ENCODE results near the gene OR51L1.
"Not testable (repeated sequence)": the region's sequence is repeated elsewhere in the genome, so short reads cannot be mapped to it uniquely, and the experiment has no call there.

Gene OR51L1, protein sequence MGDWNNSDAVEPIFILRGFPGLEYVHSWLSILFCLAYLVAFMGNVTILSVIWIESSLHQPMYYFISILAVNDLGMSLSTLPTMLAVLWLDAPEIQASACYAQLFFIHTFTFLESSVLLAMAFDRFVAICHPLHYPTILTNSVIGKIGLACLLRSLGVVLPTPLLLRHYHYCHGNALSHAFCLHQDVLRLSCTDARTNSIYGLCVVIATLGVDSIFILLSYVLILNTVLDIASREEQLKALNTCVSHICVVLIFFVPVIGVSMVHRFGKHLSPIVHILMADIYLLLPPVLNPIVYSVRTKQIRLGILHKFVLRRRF

DNA sequence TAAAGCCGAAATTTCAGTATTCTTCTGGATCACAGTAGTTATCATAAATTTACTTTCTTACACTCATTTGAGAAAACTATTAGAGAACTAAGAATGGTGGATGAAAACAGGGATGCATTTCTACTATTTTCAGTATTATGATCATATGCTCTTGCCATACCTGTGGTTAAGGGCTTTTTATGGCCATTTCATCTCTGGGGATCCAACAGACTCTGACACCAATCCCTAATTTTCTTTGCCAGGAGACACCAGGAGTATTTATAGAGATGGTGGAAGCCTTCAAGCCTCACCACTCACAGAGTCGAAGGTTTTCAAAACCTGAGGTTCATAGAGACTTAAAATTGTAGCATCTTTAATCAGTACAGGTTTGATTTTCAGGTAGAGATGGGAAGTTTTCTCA lies at the start of gene OR51L1:
TSS of gene OR51L1 (plus strand) at position 301 of the 400 bp plus-strand sequence. CDS start 4,132 bp downstream, outside the sequence.
- no peak for DNase-seq

DNA sequence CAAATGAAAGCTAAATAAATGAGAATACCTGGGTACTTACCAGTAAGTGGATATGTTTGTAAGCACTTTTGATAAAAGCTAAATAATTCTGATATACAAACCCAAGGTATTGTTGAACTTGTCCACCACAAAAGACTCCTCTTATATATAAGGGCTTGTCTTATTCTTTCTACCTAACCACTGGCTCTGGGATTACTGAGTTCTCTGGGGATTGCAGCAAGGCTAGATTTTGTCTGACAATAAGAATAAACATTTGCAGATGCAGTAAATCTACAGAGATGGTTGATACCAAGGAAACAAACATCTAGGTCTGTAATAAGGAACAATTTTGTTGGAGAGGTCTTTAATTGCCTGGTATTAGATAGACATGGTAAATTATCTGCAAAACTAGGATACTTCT lies 47.1 kb upstream of the OR51L1 start, which contains the start of gene OR51A4:
TSS of gene OR51A4 (minus strand) at position 101 of the 400 bp plus-strand sequence. CDS start 505 bp downstream, outside the sequence.
- DNase-seq, result no peak

DNA sequence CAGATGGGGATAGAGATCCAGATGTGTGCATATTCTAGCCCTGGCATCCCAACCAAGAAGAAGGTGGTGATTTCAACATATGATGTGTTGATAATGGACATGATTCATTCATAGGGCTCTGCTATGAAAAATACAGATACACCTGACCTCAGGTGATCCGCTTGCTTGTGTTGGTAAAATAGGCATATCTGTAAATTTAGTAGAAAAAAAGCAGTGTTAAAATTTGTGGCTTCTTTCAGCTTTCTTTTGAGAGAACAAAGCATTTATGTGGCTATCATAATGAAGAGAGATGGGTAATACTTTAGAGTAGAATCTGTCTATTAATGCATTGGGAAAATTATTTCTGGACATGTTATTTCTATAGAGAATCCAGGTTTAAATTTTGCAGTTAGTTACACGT lies 39.0 kb upstream of the OR51L1 start, which contains the start of gene OR51A2:
TSS of gene OR51A2 (minus strand) at position 101 of the 400 bp plus-strand sequence. CDS start at position 101, 0 bp downstream.
- not testable (repeated sequence) for DNase-seq

DNA sequence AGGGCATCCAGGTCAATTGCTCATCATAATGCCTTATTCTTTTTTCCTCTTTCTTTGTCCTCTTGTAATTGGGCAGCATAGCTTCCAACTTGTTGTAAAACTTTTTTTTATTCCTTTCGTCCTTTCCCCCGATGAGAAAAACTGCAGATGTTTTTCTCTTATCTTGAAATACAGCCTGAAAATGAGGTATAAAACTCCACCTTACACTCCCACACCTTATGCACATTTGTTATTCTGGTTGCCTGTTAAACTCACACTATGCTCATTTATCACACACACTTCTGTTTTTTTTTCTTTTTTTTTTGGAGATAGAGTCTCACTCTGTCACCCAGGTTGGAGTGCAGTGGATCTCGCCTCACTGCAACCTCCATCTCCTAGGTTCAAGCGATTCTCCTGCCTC lies 37.3 kb upstream of the OR51L1 start:
- no peak for DNase-seq

DNA sequence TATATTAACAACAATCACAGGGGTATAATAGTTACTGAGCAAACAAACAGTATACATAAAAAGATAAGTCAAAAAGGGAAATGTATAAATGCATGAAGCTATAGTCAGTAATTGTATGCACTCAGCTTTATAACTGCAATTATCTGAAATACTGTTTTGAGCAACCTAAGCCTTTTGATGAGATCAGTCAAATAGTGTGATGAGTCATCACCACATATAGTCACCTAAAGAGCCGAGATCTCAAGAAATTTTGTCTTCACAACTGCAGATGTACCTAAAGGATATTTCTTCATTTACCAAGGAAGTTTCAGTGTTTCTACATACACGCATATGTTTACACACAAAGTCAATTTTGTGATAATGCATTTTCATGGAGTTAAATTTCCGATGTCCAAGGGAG lies 33.8 kb upstream of the OR51L1 start:
- no peak for DNase-seq

DNA sequence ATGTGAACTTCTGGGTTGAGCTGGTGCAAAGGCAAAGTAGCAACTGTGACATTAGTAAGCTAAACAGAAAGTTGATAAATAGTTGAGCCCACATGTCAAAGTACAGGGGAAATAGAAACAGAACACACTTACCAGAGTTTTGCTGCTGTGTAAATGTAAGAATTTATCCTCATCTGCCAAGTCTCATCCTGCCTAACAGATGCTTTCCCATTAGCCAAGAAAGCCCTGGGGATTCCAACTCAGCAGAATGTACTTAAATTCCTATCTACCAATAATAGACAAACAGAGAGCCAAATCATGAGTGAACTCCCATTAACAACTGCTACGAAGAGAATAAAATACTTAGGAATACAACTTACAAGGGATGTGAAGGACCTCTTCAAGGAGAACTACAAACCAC lies 31.8 kb upstream of the OR51L1 start:
- no peak for DNase-seq

DNA sequence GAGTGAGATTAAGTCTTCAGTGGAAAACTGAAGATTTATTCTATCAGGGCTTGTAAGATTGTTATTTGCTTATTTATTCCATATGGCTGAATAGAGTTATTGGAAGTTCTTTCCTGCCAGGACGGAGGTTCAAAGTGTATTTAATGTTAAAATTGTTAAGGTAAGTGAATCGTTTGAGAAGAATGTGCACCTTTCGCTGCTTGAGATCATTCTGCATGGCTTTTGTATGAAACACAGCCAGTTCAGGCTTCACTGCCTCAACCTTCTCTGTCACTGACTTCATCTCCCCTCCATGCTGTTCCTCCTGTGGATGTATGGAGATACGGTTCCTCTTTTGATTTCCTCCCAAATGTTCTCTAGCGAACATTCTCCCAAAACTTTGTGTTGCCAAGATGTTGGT lies 19.2 kb upstream of the OR51L1 start:
- DNase-seq, result no peak

DNA sequence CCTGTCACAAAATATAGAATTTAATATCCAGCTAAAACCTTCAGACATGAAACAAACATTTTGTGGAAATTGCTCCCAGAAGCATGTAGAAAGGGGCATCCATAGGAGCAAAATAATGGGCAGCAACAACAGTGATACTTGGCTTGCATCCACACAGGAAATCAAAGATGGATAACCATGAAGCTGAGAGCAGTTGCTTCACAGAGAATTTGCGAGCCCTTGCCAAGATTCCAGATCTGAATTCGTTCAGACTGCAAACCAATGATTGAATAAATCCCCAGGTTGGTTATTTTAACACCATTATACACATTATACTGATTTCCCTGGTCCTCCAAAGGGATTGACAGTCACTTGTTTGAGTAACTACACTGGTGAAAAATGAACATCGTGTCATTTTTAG lies 15.6 kb upstream of the OR51L1 start:
- no peak for DNase-seq

DNA sequence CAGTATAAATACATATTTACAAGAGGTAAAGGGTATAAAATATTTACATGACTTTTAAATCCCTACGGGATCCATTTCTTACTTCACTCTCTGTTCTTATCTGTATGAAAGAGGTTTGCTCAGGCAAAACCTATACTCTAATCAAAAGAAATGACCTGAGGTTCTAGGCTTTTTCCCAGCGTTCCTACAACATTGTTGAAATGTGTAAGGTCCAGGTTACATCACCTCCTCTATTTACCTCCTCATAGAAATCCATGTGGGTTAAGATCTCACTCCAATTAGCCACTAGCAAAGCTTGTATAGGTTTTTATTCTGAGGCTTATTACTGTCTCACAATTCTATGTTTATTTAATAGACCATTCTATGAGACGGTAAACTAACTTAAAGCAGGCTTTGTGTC lies 12.0 kb upstream of the OR51L1 start:
- DNase-seq, result no peak

DNA sequence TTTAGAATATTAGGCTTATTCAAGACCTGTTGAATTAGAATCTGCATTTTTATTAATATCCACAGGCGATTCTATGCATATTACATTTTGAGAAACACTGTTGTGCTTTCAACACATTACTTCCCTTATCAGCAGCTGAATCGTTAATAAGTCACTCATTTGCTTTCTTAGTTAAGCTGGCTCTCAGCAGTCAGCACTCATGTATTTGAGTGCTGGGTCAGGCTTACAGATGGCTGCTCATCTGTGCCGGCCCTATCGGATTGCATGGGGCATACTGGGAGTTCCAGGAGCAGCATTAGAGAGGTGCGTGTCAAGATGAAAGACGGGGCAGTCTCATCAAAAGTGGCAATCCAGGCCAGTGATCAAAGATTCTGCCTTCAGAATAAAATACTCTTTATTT lies 10.8 kb upstream of the OR51L1 start:
- DNase-seq, result no peak

DNA sequence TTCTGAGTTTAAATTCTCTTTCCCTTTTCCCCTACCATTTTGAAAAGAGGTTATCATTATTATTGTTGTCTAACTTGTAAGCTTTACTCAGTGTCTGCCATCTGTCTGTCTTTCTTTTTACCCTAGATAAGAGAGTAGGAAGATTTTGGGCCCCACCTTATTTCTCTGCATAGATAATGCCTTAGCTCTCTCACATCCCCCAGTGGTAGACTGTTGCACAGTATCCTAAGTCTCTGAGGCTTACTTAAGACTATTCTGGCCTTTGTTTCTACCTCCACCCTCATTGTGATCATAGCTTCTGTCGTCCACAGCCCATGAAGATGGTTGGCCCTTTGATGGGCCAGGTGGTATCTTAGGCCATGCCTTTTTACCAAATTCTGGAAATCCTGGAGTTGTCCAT lies 3.6 kb upstream of the OR51L1 start:
- peak; percentile 7 for DNase-seq

DNA sequence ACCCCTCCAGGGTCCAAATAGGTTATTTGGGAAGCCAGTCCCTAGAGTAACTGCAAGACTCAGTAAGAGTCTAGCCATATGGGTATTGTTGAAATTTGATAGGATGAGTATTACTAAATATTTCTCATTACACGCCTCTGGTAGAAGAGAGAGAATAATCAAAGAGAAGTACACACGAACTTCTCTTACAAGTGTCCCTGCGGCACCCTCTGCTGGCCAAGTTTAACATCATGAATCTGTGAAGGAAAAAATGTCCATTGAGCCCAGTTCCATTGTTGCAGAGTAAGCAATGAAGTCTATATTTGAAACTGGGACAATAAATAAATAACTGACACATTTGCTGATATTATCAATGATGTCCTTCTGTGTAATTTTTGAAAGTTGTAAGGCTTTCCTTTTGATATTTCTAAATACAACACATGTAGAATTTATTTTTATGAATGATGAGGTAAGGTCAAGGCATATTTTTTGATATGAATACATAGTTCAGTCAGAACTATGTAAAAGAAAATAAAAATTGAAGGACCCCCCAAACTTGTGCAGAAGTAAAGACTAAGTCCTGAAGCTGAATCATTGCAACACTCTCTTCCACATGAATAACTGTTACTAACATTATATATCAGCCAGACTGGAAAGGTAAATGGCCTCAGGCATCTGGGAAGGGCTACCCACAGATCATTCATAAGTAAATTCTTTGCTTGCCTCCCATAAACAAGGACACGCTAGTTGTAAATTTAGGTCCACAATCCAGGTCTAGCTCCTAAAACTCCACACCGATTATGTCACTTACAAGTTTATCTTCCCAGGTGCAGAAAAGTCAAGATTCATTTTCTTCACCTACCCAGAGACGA lies 10.0 kb downstream of the OR51L1 start:
- DNase-seq, result peak; percentile 53

DNA sequence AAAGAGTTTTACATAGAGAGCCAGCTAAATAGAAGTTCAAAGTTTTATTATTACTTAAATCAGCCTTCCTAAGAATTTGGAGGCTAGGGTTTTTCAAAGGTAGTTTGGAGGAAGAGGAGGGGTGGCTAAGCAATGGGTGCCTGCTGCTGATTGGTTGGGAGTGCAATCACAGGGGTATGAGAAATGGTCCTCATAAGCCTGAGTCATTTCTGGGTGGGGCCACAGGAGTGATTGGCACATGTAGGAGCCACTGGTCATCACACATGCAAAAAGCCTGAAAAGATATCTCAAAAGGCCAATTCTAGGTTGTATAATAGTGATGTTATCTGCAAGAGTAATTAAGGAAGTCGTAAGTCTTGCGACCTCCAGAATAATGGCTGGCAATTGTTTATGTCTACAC lies 12.9 kb downstream of the OR51L1 start:
- DNase-seq, result no peak

DNA sequence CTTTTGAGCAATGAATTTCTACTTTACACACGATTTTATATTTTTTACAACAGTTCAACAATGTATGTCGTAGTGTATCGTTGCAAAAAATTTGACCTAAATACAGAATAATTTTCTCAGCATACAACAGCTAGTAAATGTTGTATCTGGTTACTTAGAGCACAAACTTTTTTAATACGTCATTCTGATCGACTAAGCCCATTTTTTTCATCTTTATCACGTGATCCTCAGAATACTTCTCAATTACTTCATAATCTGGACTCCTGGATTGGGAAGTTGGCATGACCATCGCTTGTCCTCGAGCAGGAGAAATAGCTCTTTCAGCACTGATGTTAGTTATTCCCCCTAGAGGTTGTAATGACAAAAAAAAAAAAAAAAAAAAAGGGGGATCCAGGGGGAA lies 16.6 kb downstream of the OR51L1 start:
- no peak for DNase-seq

DNA sequence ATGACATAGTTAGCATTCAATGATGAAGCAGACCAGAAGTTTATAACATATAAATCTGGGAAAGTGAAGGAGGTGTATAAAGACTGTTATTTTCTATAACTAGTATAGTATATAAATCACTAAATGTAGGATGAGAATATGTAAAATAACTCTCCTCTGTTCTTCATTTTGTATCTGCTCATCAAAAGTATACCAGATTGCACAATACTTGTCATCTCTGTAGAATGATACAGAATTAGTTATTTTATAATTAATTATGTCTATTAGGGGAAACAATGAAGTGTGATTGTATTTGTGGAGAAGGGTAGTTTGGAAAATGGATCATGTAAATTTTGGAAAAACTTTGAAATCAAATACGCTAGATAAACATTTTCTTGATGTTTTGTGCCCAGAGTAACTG lies 18.4 kb downstream of the OR51L1 start:
- DNase-seq, result no peak

DNA sequence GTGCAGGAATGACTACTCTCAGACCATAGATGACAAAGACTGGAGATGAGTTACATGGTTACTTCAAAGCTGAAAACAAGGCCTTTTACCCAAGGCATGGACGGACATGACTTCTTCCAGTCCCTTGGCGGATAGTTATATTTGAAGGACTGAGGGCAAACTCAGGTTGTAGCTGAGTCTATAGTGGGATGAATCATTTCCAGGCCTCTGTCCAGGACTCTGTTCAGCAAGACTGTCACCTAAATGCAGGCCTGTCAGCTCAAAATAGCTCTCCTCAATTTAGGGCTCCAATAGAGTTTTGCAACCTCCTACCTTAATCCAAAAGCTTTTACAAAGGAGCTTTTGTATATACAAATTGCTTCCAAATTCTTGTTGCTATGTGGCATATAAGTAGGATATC lies 27.3 kb downstream of the OR51L1 start:
- DNase-seq, result no peak

DNA sequence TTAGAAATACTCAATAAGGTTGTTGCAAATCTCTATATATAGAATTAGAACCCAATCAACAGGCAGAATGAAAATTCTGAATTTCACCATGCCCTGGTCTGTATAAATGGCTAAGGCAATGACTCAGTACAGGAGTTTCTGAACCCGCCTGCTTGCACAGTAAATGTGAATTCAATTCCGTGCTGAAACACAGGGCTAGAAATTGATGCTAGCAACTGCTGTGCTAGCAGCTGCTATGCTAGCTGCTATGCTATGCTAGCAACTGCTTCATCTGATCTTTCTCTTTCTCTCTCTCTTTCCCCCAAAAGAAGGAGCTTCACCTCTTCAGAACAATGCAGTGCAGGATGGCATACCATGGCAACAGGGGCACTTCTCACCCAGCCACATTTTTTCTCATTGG lies 42.0 kb downstream of the OR51L1 start:
- DNase-seq, result no peak

DNA sequence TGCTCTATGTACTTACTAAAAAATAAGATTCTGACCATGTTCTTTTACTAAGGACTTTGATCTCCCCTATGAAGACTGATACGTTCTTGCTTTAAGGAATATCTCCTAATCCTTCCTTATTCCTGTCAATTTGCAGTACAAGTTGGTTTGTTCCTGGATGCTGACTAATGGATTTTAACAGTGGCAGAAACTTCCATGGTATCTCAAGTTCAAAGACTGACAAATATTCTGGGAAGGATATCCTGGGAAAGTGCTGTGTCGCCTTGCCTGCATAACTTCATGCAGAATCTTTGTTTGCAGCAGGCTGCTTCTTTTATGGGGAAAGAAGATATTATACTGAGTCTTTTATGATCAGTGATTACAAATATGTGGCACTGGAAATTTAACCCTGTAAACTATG lies 43.3 kb downstream of the OR51L1 start:
- DNase-seq, result no peak

DNA sequence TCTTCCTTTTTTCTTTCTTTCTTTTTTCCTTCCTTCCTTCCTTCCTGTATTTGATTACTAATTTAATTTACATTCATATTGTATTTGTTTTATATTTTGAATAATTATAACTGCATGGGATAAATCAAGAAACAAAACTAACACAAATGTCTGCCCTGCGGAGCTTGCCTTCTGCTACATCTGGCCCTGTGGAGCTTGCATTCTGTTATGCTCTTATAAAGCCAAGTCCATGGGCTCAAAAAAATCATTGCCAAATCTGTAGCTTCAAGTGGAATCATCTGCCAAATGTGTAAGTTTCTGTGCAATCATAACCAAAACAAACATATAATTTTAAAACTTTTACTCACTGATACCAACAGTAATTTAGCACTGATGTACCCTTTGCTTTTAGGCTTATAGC lies 43.7 kb downstream of the OR51L1 start:
- no peak for DNase-seq

DNA sequence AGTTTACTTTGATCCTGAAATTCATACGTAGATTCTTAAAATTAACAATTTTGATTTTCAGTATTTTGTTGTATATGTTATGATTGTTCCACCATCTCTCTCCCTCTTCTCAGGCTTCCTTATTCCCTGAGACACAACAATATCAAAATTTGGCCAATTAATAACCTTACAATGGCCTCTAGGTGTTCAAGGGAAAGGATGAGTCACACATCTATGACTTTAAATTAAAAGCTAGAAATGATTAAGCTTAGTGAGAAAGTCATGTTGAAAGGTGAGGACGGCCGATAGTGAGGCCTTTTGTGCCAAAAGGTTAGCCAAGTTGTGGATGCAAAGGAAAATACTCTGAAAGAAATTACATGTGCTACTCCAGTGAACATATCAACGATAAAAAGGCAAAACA lies 46.2 kb downstream of the OR51L1 start:
- no peak for DNase-seq

DNA sequence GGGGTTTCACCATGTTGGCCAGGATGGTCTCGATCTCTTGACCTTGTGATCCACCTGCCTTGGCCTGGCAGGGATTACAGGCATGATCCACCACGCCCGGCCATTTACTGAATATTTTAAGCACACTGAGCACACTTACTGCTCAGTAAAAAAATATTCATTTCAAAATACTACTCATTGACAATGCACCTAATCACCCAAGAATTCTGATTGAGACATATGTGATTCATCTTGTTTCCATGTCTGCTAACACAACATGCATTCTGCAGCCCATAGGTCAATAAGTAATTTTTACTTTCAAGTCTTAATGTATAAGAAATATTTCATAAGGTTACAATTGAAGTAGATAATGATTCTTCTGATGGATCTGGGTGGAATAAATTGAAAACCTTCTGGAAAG lies 47.4 kb downstream of the OR51L1 start:
- peak; percentile 55 for DNase-seq

DNA sequence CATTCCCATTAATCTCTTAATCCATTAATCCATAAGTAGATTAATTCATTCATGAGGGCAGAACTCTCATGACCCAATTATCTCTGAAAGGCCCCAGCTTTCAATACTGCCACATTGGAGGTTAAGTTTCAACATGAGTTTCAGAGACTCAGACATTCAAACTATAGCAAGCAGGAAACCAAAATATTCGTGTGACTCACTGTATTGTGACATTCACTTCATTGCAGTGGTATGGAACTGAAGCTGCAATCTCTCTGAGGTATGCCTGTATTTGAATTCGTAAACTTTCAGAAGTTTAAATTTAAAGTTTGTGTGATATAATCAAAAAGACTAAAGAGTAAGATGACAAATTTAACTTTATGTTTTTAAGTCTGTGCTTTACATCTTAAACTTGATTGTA lies 48.7 kb downstream of the OR51L1 start:
- peak; percentile 61 for DNase-seq

DNA sequence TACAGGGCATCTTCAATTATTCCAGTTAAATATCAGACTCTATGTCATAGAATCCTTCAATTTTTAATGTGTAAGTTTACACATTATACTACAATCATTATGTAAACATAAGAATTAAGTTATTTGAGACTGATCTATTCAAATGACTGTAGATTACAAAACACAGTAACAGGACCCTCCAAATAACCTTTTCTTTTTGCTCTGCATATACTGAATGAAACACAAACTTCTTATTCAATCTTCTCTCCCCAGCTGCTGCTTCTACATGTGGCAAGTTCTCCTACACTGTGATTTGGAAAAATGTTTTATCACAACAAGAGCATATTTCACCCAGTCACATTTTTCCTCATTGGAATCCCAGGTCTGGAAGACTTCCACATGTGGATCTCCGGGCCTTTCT lies 51.6 kb downstream of the OR51L1 start, which contains the start of gene OR52J3:
TSS of gene OR52J3 (plus strand) at position 301 of the 400 bp plus-strand sequence. CDS start at position 301, 0 bp downstream.
- no peak for DNase-seq

DNA sequence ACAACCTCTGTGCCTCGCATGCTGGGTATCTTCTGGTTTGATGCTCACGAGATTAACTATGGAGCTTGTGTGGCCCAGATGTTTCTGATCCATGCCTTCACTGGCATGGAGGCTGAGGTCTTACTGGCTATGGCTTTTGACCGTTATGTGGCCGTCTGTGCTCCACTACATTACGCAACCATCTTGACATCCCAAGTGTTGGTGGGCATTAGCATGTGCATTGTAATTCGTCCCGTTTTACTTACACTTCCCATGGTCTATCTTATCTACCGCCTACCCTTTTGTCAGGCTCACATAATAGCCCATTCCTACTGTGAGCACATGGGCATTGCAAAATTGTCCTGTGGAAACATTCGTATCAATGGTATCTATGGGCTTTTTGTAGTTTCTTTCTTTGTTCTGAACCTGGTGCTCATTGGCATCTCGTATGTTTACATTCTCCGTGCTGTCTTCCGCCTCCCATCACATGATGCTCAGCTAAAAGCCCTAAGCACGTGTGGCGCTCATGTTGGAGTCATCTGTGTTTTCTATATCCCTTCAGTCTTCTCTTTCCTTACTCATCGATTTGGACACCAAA lies 52.2 kb downstream of the OR51L1 start:
- no peak for DNase-seq
